Adrenal gland (tissue), 5 donors: ENCODE data around the gene STK39.

Source experiments
- CTCF ChIP-seq, 6 experiments: fragments of 450-650 bp in 4 of 6; fragments of 200-600 bp in 2 of 6; sonication (generic) in 1 of 6; IDR thresholded peaks; 1 replicate in 5 of 6; 2 replicates in 1 of 6; pipeline versions ENCODE4 v1.5.1 to v1.8.0; 2016 to 2021; ENCODE audit warnings: antibody characterized with exemption in 6 of 6, mild to moderate bottlenecking in 2 of 6, moderate library complexity in 1 of 6
- POLR2A ChIP-seq, 2 donors: fragments of 450-650 bp; IDR thresholded peaks; one replicate each; pipeline ENCODE4 v1.6.1; 2017; ENCODE audit warnings: antibody characterized with exemption in 2 of 2, mild to moderate bottlenecking in 2 of 2, moderate library complexity in 1 of 2
- donor health status: DM: no; HTN: no; CAD: no.

- TF ChIP-seq CTCF (IDR thresholded peaks at IDR 0.05): no peak
- TF ChIP-seq POLR2A (IDR thresholded peaks at IDR 0.05): no peak
Observed at GRCh38 chr2:168239281-168239680, 8.1 kb downstream of the STK39 start.
